DOHH2 (cell line): Measurements from ENCODE around the gene SERPINI1.

ENCODE experiments used
- H3F3A ChIP-seq: fragments of 200-600 bp; sonication (generic), shearing (Covaris generic); 2 replicates; pipeline ENCODE4 v1.6.0; 2016; ENCODE audit warnings: antibody characterized with exemption, mild to moderate bottlenecking; ENCODE audit not compliant: control insufficient read depth, insufficient read depth
- H3K27ac ChIP-seq: fragments of 200-600 bp; sonication (generic); 2 replicates; pipeline ENCODE4 v1.5.1; 2014; ENCODE audit warnings: low read depth, mild to moderate bottlenecking, low read length, moderate library complexity
- H3K27me3 ChIP-seq: fragments of 200-600 bp; sonication (generic); 2 replicates; pipeline ENCODE4 v1.6.1; 2014; ENCODE audit warnings: mild to moderate bottlenecking, low read length, mixed read lengths; ENCODE audit not compliant: control insufficient read depth
- H3K36me3 ChIP-seq: fragments of 200-600 bp; sonication (generic); 2 replicates; pipeline ENCODE4 v1.6.1; 2014; ENCODE audit warnings: mild to moderate bottlenecking, low read length, moderate library complexity, mixed read lengths; ENCODE audit not compliant: control insufficient read depth
- H3K4me1 ChIP-seq: fragments of 200-600 bp; sonication (generic); 2 replicates; pipeline ENCODE4 v1.6.1; 2014; ENCODE audit warnings: mild to moderate bottlenecking, low read length, mixed read lengths; ENCODE audit not compliant: control insufficient read depth
- H3K4me2 ChIP-seq: fragments of 200-600 bp; sonication (generic); 2 replicates; pipeline ENCODE4 v1.6.0; 2014; ENCODE audit warnings: mild to moderate bottlenecking, low read length, moderate library complexity
- H3K4me3 ChIP-seq: fragments of 200-600 bp; sonication (generic); 2 replicates; pipeline ENCODE4 v1.5.1; 2014; ENCODE audit warnings: mild to moderate bottlenecking, low read length, mixed read lengths
- H3K79me2 ChIP-seq: fragments of 200-600 bp; sonication (generic); 2 replicates; pipeline ENCODE4 v1.6.1; 2014; ENCODE audit warnings: mild to moderate bottlenecking, low read length, mixed read lengths; ENCODE audit not compliant: control insufficient read depth
- H3K9me2 ChIP-seq: fragments of 200-600 bp; sonication (generic); replicated peaks from 2 replicates; pipeline ENCODE4 v1.6.1; 2014; ENCODE audit warnings: mild to moderate bottlenecking, low read length, mixed read lengths; ENCODE audit not compliant: control insufficient read depth
- H3K9me3 ChIP-seq: fragments of 200-600 bp; sonication (generic); 2 replicates; pipeline ENCODE4 v1.6.1; 2014; ENCODE audit warnings: antibody characterized with exemption, low read length, mixed read lengths; ENCODE audit not compliant: control insufficient read depth, insufficient read depth
- H4K20me1 ChIP-seq: fragments of 200-600 bp; sonication (generic); 2 replicates; pipeline ENCODE4 v1.6.0; 2014; ENCODE audit warnings: low read depth, mild to moderate bottlenecking, antibody characterized with exemption, low read length, moderate library complexity; ENCODE audit not compliant: control insufficient read depth, insufficient read depth
- CTCF ChIP-seq: fragments of 200-600 bp; sonication (generic); IDR thresholded peaks from one replicate; pipeline ENCODE4 v1.5.1; 2014; ENCODE audit warnings: antibody characterized with exemption, mild to moderate bottlenecking, low read depth, low read length; ENCODE audit not compliant: poor library complexity, severe bottlenecking
- EZH2phosphoT487 ChIP-seq: fragments of 200-600 bp; sonication (generic); IDR thresholded peaks from 2 replicates; pipeline ENCODE4 v1.6.1; 2017; ENCODE audit warnings: borderline replicate concordance, mild to moderate bottlenecking, antibody characterized with exemption, low read length, moderate library complexity, mixed read lengths

The SERPINI1 gene

GRCh38 chr3:167854063-167854462 lies 118.5 kb downstream of the SERPINI1 start:
- Histone ChIP-seq H3K9me2 (no peaks in the 10 kb centered on the region), H3K27ac (no peak overlapping the region), H3F3A (no peaks in the 10 kb centered on the region), H3K36me3 (no peaks in the 10 kb centered on the region), H3K79me2 (no peaks in the 10 kb centered on the region), H3K4me3 (no peak overlapping the region), H3K4me2 (no peak overlapping the region), H4K20me1 (no peaks in the 10 kb centered on the region), H3K4me1 (no peaks in the 10 kb centered on the region), H3K27me3 (no peaks in the 10 kb centered on the region), H3K9me3 (no peaks in the 10 kb centered on the region)
- TF ChIP-seq EZH2phosphoT487 = no peak
- TF ChIP-seq CTCF = no peak

GRCh38 chr3:167854846-167855245 lies 119.3 kb downstream of the SERPINI1 start:
- H3K27me3 ChIP-seq = no peaks in the 10 kb centered on the region
- no peak overlapping the region for H3K4me3 ChIP-seq
- H3K36me3 ChIP-seq = no peaks in the 10 kb centered on the region
- H3K9me3 ChIP-seq = no peaks in the 10 kb centered on the region
- no peaks in the 10 kb centered on the region for H4K20me1 ChIP-seq
- no peaks in the 10 kb centered on the region for H3K9me2 ChIP-seq
- H3F3A ChIP-seq = no peaks in the 10 kb centered on the region
- H3K4me2 ChIP-seq = no peak overlapping the region
- no peak overlapping the region for H3K27ac ChIP-seq
- no peak for TF ChIP-seq CTCF
- no peak for TF ChIP-seq EZH2phosphoT487
- no peaks in the 10 kb centered on the region for H3K4me1 ChIP-seq
- H3K79me2 ChIP-seq = no peaks in the 10 kb centered on the region

GRCh38 chr3:167855306-167855705 lies 119.8 kb downstream of the SERPINI1 start:
- Histone ChIP-seq H4K20me1 (no peaks in the 10 kb centered on the region), H3K9me3 (no peaks in the 10 kb centered on the region), H3F3A (no peaks in the 10 kb centered on the region), H3K36me3 (no peaks in the 10 kb centered on the region), H3K4me2 (no peak overlapping the region), H3K27me3 (no peaks in the 10 kb centered on the region), H3K27ac (no peak overlapping the region), H3K4me3 (no peak overlapping the region), H3K9me2 (no peaks in the 10 kb centered on the region), H3K79me2 (no peaks in the 10 kb centered on the region), H3K4me1 (no peaks in the 10 kb centered on the region)
- TF ChIP-seq EZH2phosphoT487 (no peak), CTCF (no peak)

GRCh38 chr3:167858865-167859264 lies 123.3 kb downstream of the SERPINI1 start:
- H3K27ac ChIP-seq = no peak overlapping the region
- H3K79me2 ChIP-seq = no peaks in the 10 kb centered on the region
- H3K36me3 ChIP-seq = no peaks in the 10 kb centered on the region
- H3K27me3 ChIP-seq = no peaks in the 10 kb centered on the region
- TF ChIP-seq EZH2phosphoT487 (no peak), CTCF (no peak)
- H4K20me1 ChIP-seq = no peaks in the 10 kb centered on the region
- H3K9me2 ChIP-seq = no peaks in the 10 kb centered on the region
- no peaks in the 10 kb centered on the region for H3K9me3 ChIP-seq
- no peak overlapping the region for H3K4me2 ChIP-seq
- no peak overlapping the region for H3K4me3 ChIP-seq
- H3K4me1 ChIP-seq = peaks cover 14% of the 10 kb centered on the region
- 0 out of 2 replicates have a peak, but pooled peaks cover 3% of the 10 kb centered on the region for H3F3A ChIP-seq
